Astrocyte (in vitro differentiated cells and primary cell): ENCODE measurements around the gene GPS2. TPM values are rescaled to one million over a fixed set of nuclear protein-coding genes. Genes with fewer than 3 reads are reported as not detected.

Experiments used
- DNase-seq: peaks from one replicate; pipeline ENCODE4 v3.0.0-alpha.2; 2010; ENCODE audit warnings: low read depth
- FAIRE-seq: peaks from 2 replicates; lab custom pipeline; 2011; peaks lifted over from hg19 to GRCh38; lab: Jason Lieb, UNC
- H2AFZ ChIP-seq: 2 replicates; pipeline ENCODE4 v1.6.0; 2012; ENCODE audit warnings: low read depth, low read length, inconsistent platforms
- H3K27ac ChIP-seq: 2 replicates; pipeline ENCODE4 v1.5.1; 2011; ENCODE audit warnings: low read depth, low read length, inconsistent platforms
- H3K27me3 ChIP-seq: 2 replicates; pipeline ENCODE4 v1.6.0; 2011; ENCODE audit warnings: low read length, inconsistent platforms; ENCODE audit not compliant: insufficient read depth
- H3K36me3 ChIP-seq: 2 replicates; pipeline ENCODE4 v1.5.1; 2011; ENCODE audit warnings: low read length, inconsistent platforms; ENCODE audit not compliant: insufficient read depth
- H3K4me1 ChIP-seq: 2 replicates; pipeline ENCODE4 v1.5.1; 2011; ENCODE audit warnings: low read length, inconsistent platforms; ENCODE audit not compliant: insufficient read depth
- H3K4me2 ChIP-seq: 2 replicates; pipeline ENCODE4 v1.6.0; 2012; ENCODE audit warnings: low read length, inconsistent platforms
- H3K4me3 ChIP-seq: 2 replicates; pipeline ENCODE4 v1.5.1; 2011; ENCODE audit warnings: low read depth, mild to moderate bottlenecking, low read length, inconsistent platforms; ENCODE audit not compliant: insufficient read depth
- H3K79me2 ChIP-seq: 2 replicates; pipeline ENCODE4 v1.6.0; 2012; ENCODE audit warnings: mild to moderate bottlenecking, low read length, inconsistent platforms; ENCODE audit not compliant: insufficient read depth
- H3K9ac ChIP-seq: 2 replicates; pipeline ENCODE4 v1.6.0; 2012; ENCODE audit warnings: mild to moderate bottlenecking, low read length, inconsistent platforms
- H3K9me3 ChIP-seq: 2 replicates; pipeline ENCODE4 v1.5.1; 2012; ENCODE audit warnings: low read depth, mild to moderate bottlenecking, low read length, inconsistent platforms; ENCODE audit not compliant: insufficient read depth
- H4K20me1 ChIP-seq: 2 replicates; pipeline ENCODE4 v1.6.0; 2012; ENCODE audit warnings: low read length, inconsistent platforms; ENCODE audit not compliant: insufficient read depth
- H3K27ac Mint-ChIP-seq: one replicate; pipeline ENCODE4 v1.8.0; 2021; ENCODE audit warnings: mild to moderate bottlenecking, mixed read lengths; ENCODE audit not compliant: unreplicated experiment
- H3K27me3 Mint-ChIP-seq: one replicate; pipeline ENCODE4 v1.8.0; 2021; ENCODE audit warnings: low read depth, mixed read lengths; ENCODE audit not compliant: unreplicated experiment
- H3K36me3 Mint-ChIP-seq: one replicate; pipeline ENCODE4 v1.8.0; 2021; ENCODE audit warnings: low read depth, mixed read lengths; ENCODE audit not compliant: unreplicated experiment
- H3K4me1 Mint-ChIP-seq: one replicate; pipeline ENCODE4 v1.8.0; 2021; ENCODE audit warnings: low read depth, mixed read lengths; ENCODE audit not compliant: unreplicated experiment
- H3K4me3 Mint-ChIP-seq: one replicate; pipeline ENCODE4 v1.8.0; 2021; ENCODE audit warnings: mild to moderate bottlenecking, moderate library complexity, mixed read lengths; ENCODE audit not compliant: unreplicated experiment
- H3K9me3 Mint-ChIP-seq: one replicate; pipeline ENCODE4 v1.8.0; 2021; ENCODE audit warnings: mild to moderate bottlenecking, mixed read lengths; ENCODE audit not compliant: unreplicated experiment
- CTCF ChIP-seq: IDR thresholded peaks from 2 replicates; pipeline ENCODE4 v1.5.1; 2011; ENCODE audit warnings: low read depth, mild to moderate bottlenecking, inconsistent platforms, low read length, moderate library complexity; ENCODE audit not compliant: insufficient read depth
- EZH2 ChIP-seq: IDR thresholded peaks from 2 replicates; pipeline ENCODE4 v1.6.1; 2012; ENCODE audit warnings: mild to moderate bottlenecking, low read length, inconsistent platforms; ENCODE audit not compliant: insufficient read depth
- total RNA-seq: library from RNA; stranded (reverse); gene quantifications from 2 replicates; pipeline ENCODE4 v1.2.1, GENCODE V29; 2021

GPS2 gene
- total RNA-seq, 1 donor from 2014 or later = 49.8 TPM

- TF ChIP-seq CTCF = no peak
- no peak for TF ChIP-seq EZH2
- FAIRE-seq = no peak
- peak; percentile 63 for DNase-seq
- Histone ChIP-seq H3K9me3 (no peaks in the 10 kb centered on the region), H3K79me2 (peaks cover 34% of the 10 kb centered on the region), H3K27ac (no peak overlapping the region), H3K9ac (peak overlapping the region; percentile 30), H3K36me3 (no peaks in the 10 kb centered on the region), H3K4me2 (peak overlapping the region; percentile 97), H3K4me3 (no peak overlapping the region), H3K4me1 (peaks cover 32% of the 10 kb centered on the region), H3K27me3 (peaks cover 3% of the 10 kb centered on the region), H2AFZ (no peak overlapping the region), H4K20me1 (peaks cover 25% of the 10 kb centered on the region)
- H3K27me3 Mint-ChIP-seq = no peaks in the 10 kb centered on the region
- peak overlapping the region; percentile 94 for H3K4me3 Mint-ChIP-seq
- peaks cover 20% of the 10 kb centered on the region for H3K4me1 Mint-ChIP-seq
- H3K36me3 Mint-ChIP-seq = no peaks in the 10 kb centered on the region
- H3K27ac Mint-ChIP-seq = peak overlapping the region; percentile 80
- H3K9me3 Mint-ChIP-seq = no peaks in the 10 kb centered on the region
These were observed 39.2 kb upstream of the GPS2 start for GRCh38 chr17:7354262-7354843.

GRCh38 chr17:7352910-7353635, 37.9 kb upstream of the GPS2 start:
- no peak overlapping the region for H3K27ac ChIP-seq
- peak overlapping the region; percentile 87 for H3K4me3 ChIP-seq
- H2AFZ ChIP-seq = no peak overlapping the region
- DNase-seq (no peak), FAIRE-seq (no peak)
- H3K79me2 ChIP-seq = peaks cover 34% of the 10 kb centered on the region
- H3K27ac Mint-ChIP-seq = peak overlapping the region; percentile 99
- H3K4me3 Mint-ChIP-seq = peak overlapping the region; percentile 94
- TF ChIP-seq EZH2 (no peak), CTCF (no peak)
- H3K4me1 Mint-ChIP-seq = peaks cover 21% of the 10 kb centered on the region
- peak overlapping the region; percentile 99 for H3K9ac ChIP-seq
- H3K36me3 ChIP-seq = no peaks in the 10 kb centered on the region
- no peaks in the 10 kb centered on the region for H3K9me3 Mint-ChIP-seq
- H3K9me3 ChIP-seq = no peaks in the 10 kb centered on the region
- H3K27me3 ChIP-seq = peaks cover 3% of the 10 kb centered on the region
- H3K27me3 Mint-ChIP-seq = no peaks in the 10 kb centered on the region
- H4K20me1 ChIP-seq = peaks cover 30% of the 10 kb centered on the region
- peaks cover 32% of the 10 kb centered on the region for H3K4me1 ChIP-seq
- no peaks in the 10 kb centered on the region for H3K36me3 Mint-ChIP-seq
- H3K4me2 ChIP-seq = peak overlapping the region; percentile 97

GRCh38 chr17:7352503-7352889, 37.3 kb upstream of the GPS2 start:
- peak overlapping the region; percentile 80 for H2AFZ ChIP-seq
- H3K27ac Mint-ChIP-seq = peak overlapping the region; percentile 99

More at GRCh38 chr17:7352503-7352889, 37.3 kb upstream of the GPS2 start:
- Mint-ChIP-seq H3K27me3 (no peaks in the 10 kb centered on the region), H3K4me1 (peaks cover 22% of the 10 kb centered on the region), H3K9me3 (no peaks in the 10 kb centered on the region), H3K36me3 (no peaks in the 10 kb centered on the region), H3K4me3 (peak overlapping the region; percentile 94)
- no peak for DNase-seq
- FAIRE-seq = no peak
- H4K20me1 ChIP-seq = peaks cover 30% of the 10 kb centered on the region
- H3K4me3 ChIP-seq = peak overlapping the region; percentile 87
- H3K4me1 ChIP-seq = peaks cover 32% of the 10 kb centered on the region
- no peaks in the 10 kb centered on the region for H3K36me3 ChIP-seq
- peaks cover 3% of the 10 kb centered on the region for H3K27me3 ChIP-seq
- TF ChIP-seq EZH2 = no peak
- peak; percentile 29 for TF ChIP-seq CTCF
- peak overlapping the region; percentile 97 for H3K4me2 ChIP-seq
- peak overlapping the region; percentile 99 for H3K9ac ChIP-seq
- H3K9me3 ChIP-seq = no peaks in the 10 kb centered on the region
- peaks cover 34% of the 10 kb centered on the region for H3K79me2 ChIP-seq
- peak overlapping the region; percentile 98 for H3K27ac ChIP-seq
